ENCODE measurements around the gene TSPAN16. TPM values are rescaled to one million over a fixed set of nuclear protein-coding genes. Genes with fewer than 3 reads are reported as not detected.

The TSPAN16 gene
- total RNA-seq, 1 experiment from 2014 or later: not detected

DNA sequence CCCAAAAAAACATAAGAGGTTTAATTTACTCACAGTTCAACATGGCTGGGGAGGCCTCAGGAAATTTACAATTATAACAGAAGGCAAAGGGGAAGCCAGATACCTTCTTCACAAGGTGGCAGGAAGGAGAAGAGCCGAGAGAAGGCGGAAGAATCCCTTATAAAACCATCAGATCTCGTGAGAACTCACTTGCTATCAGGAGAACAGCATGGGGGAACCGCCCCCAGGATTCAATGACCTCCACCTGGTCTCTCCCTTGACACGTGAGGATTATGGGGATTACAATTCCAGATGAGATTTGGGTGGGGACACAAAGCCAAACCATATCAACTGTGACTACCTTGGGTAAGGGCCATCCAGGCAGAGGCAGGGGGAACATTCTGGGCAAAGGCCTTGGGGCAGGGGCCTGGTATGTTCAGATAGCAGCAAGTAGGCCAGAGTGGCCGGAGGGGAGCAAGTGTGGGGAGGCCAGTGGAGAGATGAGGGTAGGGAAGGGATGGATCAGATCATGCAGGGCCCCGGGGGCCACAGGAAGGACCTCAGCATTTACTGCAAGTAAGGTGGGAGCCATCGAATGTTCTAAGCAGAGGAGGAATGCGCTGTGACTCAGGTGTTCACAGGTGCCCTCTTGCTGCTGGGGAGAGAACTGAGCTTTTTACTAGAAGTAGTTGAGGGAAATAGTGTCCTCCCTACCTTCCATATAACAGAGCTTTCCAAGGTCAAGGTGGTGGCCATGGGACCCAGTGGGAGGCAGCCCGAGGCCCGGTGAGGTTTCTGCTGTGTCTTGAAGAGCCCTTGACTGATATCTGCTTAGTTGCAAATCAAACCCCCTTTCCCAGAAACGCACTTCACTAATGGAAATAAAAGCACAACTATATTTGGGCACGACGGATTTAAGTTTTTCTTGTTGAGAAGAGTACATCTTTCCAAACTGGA is 25.5 kb downstream of the TSPAN16 start:
- H3K4me3 Mint-ChIP-seq: no peak overlapping the region; a peak in 1 of 5 replicates
- H3K4me1 Mint-ChIP-seq: peaks cover 6 to 11% of the 10 kb centered on the region in 2 experiments
- Histone ChIP-seq H2AFZ (ENCODE audit: low read length) (no peak overlapping the region), H3K56ac (ENCODE audit: insufficient read length, low read depth, low read length) (no peak overlapping the region), H4K91ac (ENCODE audit: insufficient read length, low read depth, low read length) (no peak overlapping the region), H3K9ac (ENCODE audit: extremely low read depth, insufficient read length, low read length) (no peak overlapping the region), H3K14ac (ENCODE audit: insufficient read depth, low read length) (no peak overlapping the region), H3K79me2 (ENCODE audit: insufficient read depth, low read length) (no peaks in the 10 kb centered on the region), H2BK20ac (ENCODE audit: low read depth, low read length, poor library complexity, severe bottlenecking) (no peak overlapping the region), H3K18ac (ENCODE audit: insufficient read length, low read depth, low read length) (no peak overlapping the region), H3K4me1 (ENCODE audit: insufficient read depth, low read length) (no peaks in the 10 kb centered on the region), H3K4ac (ENCODE audit: low read depth, low read length) (no peak overlapping the region), H4K5ac (ENCODE audit: insufficient read length, low read depth, low read length) (no peak overlapping the region), H3K79me1 (ENCODE audit: insufficient read depth, low read depth, low read length, poor library complexity, severe bottlenecking) (no peaks in the 10 kb centered on the region), H3K4me2 (ENCODE audit: insufficient read depth, insufficient read length, low read length) (no peak overlapping the region), H2BK5ac (ENCODE audit: insufficient read length, low read length) (no peak overlapping the region), H2BK120ac (ENCODE audit: low read depth, low read length, poor library complexity, severe bottlenecking) (no peak overlapping the region), H3K9me3 (ENCODE audit: control insufficient read depth, low read depth, low read length) (no peaks in the 10 kb centered on the region), H2AK5ac (ENCODE audit: insufficient read length, low read length) (no peak overlapping the region), H3K27me3 (ENCODE audit: insufficient read depth, low read length) (no peaks in the 10 kb centered on the region), H3K23me2 (ENCODE audit: insufficient read length, low read depth, low read length, poor library complexity, severe bottlenecking) (no peaks in the 10 kb centered on the region), H3K27ac (ENCODE audit: insufficient read length, low read depth, low read length) (no peak overlapping the region), H3K23ac (ENCODE audit: insufficient read length, low read depth, low read length) (no peak overlapping the region), H3T11ph (ENCODE audit: low read length) (no peak overlapping the region), H4K20me1 (ENCODE audit: control insufficient read depth, insufficient read depth, insufficient read length) (no peaks in the 10 kb centered on the region), H2BK15ac (ENCODE audit: low read depth, low read length) (no peak overlapping the region), H4K8ac (replicated peaks; ENCODE audit: insufficient read length, low read depth, low read length) (no peak overlapping the region), H2BK12ac (ENCODE audit: insufficient read length, low read depth, low read length) (no peak overlapping the region)
- H3K27me3 Mint-ChIP-seq (ENCODE audit: low read depth): peaks cover 6% of the 10 kb centered on the region; the same call in 1 of the 2 replicates
- WGBS (ENCODE audit: extremely low coverage, insufficient read length, low lambda C conversion rate): no CpG with 5 or more reads among the region's 14 CpGs
- TF ChIP-seq, protein P1, sequence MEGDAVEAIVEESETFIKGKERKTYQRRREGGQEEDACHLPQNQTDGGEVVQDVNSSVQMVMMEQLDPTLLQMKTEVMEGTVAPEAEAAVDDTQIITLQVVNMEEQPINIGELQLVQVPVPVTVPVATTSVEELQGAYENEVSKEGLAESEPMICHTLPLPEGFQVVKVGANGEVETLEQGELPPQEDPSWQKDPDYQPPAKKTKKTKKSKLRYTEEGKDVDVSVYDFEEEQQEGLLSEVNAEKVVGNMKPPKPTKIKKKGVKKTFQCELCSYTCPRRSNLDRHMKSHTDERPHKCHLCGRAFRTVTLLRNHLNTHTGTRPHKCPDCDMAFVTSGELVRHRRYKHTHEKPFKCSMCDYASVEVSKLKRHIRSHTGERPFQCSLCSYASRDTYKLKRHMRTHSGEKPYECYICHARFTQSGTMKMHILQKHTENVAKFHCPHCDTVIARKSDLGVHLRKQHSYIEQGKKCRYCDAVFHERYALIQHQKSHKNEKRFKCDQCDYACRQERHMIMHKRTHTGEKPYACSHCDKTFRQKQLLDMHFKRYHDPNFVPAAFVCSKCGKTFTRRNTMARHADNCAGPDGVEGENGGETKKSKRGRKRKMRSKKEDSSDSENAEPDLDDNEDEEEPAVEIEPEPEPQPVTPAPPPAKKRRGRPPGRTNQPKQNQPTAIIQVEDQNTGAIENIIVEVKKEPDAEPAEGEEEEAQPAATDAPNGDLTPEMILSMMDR (conservative IDR thresholded peaks at IDR 0.05): peak; percentile 56
- H3K36me3 Mint-ChIP-seq (ENCODE audit: insufficient read depth in 1 of 3, low read depth in 3 of 3): peaks cover 0 to 7% (median 3%) of the 10 kb centered on the region in 3 experiments; a peak in 3 of 7 replicates
- no peak for DNase-seq
- H3K27ac Mint-ChIP-seq: peak overlapping the region in 1 of 3 experiments; percentile 8; a peak in 2 of 7 replicates
- no peaks in the 10 kb centered on the region for H3K9me3 Mint-ChIP-seq

Data from H9 (cell line).